ENCODE data around the gene TUBAL3. TPM values are rescaled to one million over a fixed set of nuclear protein-coding genes. Genes with fewer than 3 reads are reported as not detected.

TUBAL3 gene
- total and polyA plus RNA-seq, 2 of the 4 experiments (the other 2 are of a cell fraction), result not detected

- Histone ChIP-seq H3K18ac (ENCODE audit: low read depth, low read length) (no peak overlapping the region), H3K9me1 (ENCODE audit: insufficient read depth, low read length) (no peaks in the 10 kb centered on the region), H2AK9ac (replicated peaks; ENCODE audit: low read depth, low read length, poor library complexity) (no peak overlapping the region), H2BK15ac (ENCODE audit: low read depth, low read length) (no peak overlapping the region), H3K27ac (ENCODE audit: insufficient read depth, low read length) (no peak overlapping the region), H3K9ac (ENCODE audit: low read depth, low read length) (no peak overlapping the region), H2BK20ac (ENCODE audit: low read depth, low read length) (no peak overlapping the region), H3K9me3 (ENCODE audit: control insufficient read depth, insufficient read depth, low read length) (no peaks in the 10 kb centered on the region), H3K4me1 (ENCODE audit: control insufficient read depth, insufficient read depth, low read length) (peaks cover 5% of the 10 kb centered on the region; the same call in 1 of the 2 replicates), H3K4me3 (ENCODE audit: insufficient read depth, low read depth, low read length) (no peak overlapping the region), H3K56ac (ENCODE audit: extremely low read depth, insufficient read depth, low read length) (no peak overlapping the region), H4K20me1 (ENCODE audit: insufficient read depth, low read length) (no peaks in the 10 kb centered on the region), H3K36me3 (ENCODE audit: control insufficient read depth, insufficient read depth, low read length) (peaks cover 16% of the 10 kb centered on the region), H3K4me2 (ENCODE audit: low read depth, low read length) (no peak overlapping the region), H2BK5ac (ENCODE audit: low read depth, low read length, poor library complexity, severe bottlenecking) (peak overlapping the region; percentile 20), H2BK120ac (ENCODE audit: low read depth, low read length) (no peak overlapping the region), H2AFZ (replicated peaks; ENCODE audit: low read length, poor library complexity) (no peak overlapping the region), H3K79me1 (ENCODE audit: low read depth in 1 of 2, low read length in 2 of 2) (peaks cover 3 to 37% of the 10 kb centered on the region in 2 experiments; a peak in 2 of 4 replicates), H3K23ac (ENCODE audit: low read depth, low read length) (no peak overlapping the region), H4K91ac (ENCODE audit: insufficient read depth, low read depth, low read length) (no peak overlapping the region), H2AK5ac (ENCODE audit: low read depth, low read length) (no peak overlapping the region), H4K5ac (ENCODE audit: low read depth, low read length) (no peak overlapping the region), H4K8ac (ENCODE audit: low read depth in 2 of 2, low read length in 2 of 2) (no peak overlapping the region), H3K27me3 (ENCODE audit: control insufficient read depth, insufficient read depth, low read length) (no peaks in the 10 kb centered on the region), H3K4ac (ENCODE audit: low read depth, low read length) (no peak overlapping the region), H3K14ac (replicated peaks; ENCODE audit: low read depth, low read length) (no peak overlapping the region)
- dilution Hi-C loops (cut with HindIII; ENCODE audit: low sequenced_read_pairs, unreplicated experiment), result no loop called here
- DNase-seq, result no peak
- no TSS peak for BruUV-seq (replicated peaks)
- in situ Hi-C loops (cut with MboI; ENCODE audit: low sequenced_read_pairs), result loop anchor here (25.0 kb wide), 1 partner anchor 412 kb away; no protein-coding TSS in a partner anchor
- ChIA-PET POLR2A (ENCODE audit: unreplicated experiment) (no interaction called here), CTCF (no interaction called here)
- no peak for ATAC-seq (ENCODE audit: low read depth)
- WGBS, 2 experiments (ENCODE audit: extremely low coverage in 2 of 2, insufficient read length in 1 of 2), result 60% methylated on average over 1 of the region's 4 CpGs; no CpG with 5 or more reads in 1 of the 2 experiments
- intact Hi-C loops (cut with micrococcal nuclease), result no loop called here
- TF ChIP-seq BHLHE40 (IDR thresholded peaks at IDR 0.05; ENCODE audit: low read depth, low read length), result no peak
- no peak for TF ChIP-seq RAD21 (IDR thresholded peaks at IDR 0.05; ENCODE audit: low read length)
- TF ChIP-seq MAZ (IDR thresholded peaks at IDR 0.05; ENCODE audit: borderline replicate concordance, low read depth, low read length), result no peak
- TF ChIP-seq FOS (IDR thresholded peaks at IDR 0.05; ENCODE audit: low read depth, low read length), result no peak
- no peak for TF ChIP-seq SMC3 (IDR thresholded peaks at IDR 0.05; ENCODE audit: low read depth, low read length)
- no peak for TF ChIP-seq MAFK (IDR thresholded peaks at IDR 0.05; ENCODE audit: low read depth, low read length)
- no peak for TF ChIP-seq RCOR1 (IDR thresholded peaks at IDR 0.05; ENCODE audit: insufficient replicate concordance, low read length)
Measured at GRCh38 chr10:5450605-5451384, 46.2 kb upstream of the TUBAL3 start.
